GM12872 (cell line): ENCODE results near the gene NPHS2.

Experiments
- TF ChIP-seq, protein P1 (sequence below): IDR thresholded peaks from 3 replicates; pipeline ENCODE4 v1.5.1; 2011; ENCODE audit warnings: low read depth, mild to moderate bottlenecking, low read length, moderate library complexity; ENCODE audit not compliant: insufficient read depth

The NPHS2 gene

DNA sequence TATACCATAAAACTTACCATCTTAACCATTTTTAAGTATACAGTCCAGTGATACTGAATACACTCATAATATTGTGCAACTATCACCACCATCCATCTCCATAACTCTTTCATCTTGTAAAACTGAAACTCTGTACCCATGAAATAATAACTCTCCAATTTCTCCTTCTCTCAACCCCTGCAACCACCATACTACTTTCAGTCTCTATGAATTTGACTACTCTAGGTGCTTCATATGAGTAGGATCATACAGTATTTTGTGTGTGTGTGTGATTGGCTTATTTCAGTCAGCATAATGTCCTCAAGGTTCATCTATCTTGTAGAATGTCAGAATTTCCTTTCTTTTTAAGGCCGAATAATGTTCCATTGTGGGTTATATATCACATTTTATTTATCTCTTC, 17.7 kb downstream of the NPHS2 start:
- TF ChIP-seq, protein P1, sequence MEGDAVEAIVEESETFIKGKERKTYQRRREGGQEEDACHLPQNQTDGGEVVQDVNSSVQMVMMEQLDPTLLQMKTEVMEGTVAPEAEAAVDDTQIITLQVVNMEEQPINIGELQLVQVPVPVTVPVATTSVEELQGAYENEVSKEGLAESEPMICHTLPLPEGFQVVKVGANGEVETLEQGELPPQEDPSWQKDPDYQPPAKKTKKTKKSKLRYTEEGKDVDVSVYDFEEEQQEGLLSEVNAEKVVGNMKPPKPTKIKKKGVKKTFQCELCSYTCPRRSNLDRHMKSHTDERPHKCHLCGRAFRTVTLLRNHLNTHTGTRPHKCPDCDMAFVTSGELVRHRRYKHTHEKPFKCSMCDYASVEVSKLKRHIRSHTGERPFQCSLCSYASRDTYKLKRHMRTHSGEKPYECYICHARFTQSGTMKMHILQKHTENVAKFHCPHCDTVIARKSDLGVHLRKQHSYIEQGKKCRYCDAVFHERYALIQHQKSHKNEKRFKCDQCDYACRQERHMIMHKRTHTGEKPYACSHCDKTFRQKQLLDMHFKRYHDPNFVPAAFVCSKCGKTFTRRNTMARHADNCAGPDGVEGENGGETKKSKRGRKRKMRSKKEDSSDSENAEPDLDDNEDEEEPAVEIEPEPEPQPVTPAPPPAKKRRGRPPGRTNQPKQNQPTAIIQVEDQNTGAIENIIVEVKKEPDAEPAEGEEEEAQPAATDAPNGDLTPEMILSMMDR, result no peak

DNA sequence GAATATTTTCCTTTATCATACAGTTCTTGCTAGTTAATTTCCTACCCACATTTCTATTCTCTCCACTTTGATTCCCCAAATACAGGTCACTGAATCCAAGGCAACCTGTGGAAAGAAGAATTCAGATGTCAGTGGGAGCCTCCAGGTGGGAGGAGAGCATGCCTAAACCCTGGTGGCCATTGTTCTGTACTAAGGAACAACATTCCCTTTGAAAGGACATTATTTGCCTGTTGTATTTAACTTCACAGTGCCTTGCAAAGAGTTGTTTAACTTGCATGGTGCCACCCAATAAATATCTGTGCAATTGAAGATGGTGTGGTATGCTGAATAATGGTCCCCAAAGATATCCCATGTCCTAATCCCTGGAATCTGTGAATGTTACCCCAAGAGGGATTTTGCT, 21.3 kb downstream of the NPHS2 start:
- TF ChIP-seq, protein P1, result no peak

DNA sequence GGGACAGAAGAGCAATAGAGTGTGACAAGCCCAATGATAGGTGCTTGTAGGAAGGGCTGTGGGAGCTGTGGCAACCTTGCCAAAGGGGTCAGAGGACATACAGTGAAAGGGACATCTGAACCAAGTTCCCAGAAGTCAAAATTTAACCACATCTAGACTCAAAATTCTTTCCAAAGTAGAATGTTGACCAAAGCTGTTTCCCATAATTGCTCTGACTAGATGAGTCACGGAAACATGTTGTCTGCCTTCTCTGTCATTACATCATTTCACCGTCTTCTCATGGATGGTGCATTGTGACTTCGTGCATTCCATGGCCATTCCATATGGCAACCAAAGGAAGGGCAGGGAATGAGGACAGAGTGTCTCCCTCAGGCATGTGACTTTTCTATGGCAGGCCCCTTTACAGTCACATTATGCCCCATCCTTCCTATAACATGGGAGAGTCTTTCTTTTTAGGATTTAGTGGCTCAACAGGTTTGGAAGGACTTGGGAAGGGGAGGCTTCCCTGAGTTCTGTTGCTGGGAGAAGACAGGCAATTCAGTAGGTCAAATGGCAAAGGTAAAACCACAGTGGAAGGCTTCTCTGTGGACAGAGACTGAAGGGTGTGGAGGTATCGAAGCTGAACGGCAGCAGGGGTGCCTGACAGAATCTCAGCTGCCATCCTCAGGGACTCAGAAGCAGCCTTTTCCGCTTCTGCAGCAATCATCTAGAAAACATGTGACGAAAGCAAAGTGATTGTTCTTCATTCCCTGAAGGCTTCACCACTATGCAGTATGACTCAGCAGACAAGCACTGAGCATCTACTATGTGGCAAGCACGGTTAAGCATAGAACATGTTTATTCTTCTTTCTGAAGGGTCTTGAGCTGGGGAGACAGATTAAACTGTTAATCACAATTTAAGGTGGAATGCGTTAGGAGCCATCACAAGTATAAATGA, 24.7 kb downstream of the NPHS2 start:
- TF ChIP-seq, protein P1, result no peak

DNA sequence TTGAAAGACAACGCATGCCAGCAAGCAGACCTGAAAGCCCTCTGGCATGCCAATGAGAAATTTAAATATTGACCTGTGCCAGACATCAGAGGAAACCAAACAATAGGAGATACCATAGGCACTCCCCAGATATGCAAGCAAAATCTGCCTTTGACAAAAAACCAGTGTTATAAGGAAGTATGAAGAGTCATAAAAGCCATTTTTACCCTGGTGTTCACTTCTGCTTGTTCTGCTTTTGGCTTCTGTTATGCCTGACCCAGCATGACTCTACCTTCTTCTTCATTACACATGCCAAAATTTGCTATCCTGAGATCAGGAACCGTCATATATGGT, 26.4 kb downstream of the NPHS2 start:
- TF ChIP-seq, protein P1, result no peak

DNA sequence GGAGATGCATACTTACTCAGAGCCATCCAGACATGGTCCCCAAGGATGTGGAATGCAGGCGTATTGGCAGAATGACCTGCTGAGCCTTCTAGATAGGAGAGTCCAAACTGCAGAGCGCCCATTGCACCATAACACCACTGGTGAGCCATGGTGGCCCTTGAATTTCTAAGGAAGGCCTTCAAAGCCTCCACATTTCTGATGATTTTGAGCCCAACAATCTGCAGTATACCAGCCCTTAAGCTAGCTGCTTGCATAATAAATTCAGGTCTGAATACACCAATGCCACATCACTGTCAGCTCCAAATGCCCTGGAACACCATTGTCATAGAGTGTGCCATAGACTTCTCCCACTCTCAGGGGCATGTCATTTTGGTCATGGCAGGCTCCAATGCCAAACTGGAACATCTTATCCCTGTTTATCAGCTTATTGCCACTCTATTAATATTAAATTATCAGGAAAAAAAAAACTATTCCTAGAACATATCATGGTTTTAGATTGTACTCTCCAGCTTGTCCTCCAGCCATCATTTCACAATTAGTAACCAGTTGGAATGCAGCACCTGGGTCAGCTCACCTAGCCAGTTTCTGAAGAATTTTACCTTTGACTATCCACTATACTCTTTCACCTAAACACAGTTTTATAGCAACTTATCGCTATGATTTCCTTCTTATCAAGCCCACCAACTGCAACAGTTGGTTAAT, 26.9 kb downstream of the NPHS2 start:
- TF ChIP-seq, protein P1, result no peak

DNA sequence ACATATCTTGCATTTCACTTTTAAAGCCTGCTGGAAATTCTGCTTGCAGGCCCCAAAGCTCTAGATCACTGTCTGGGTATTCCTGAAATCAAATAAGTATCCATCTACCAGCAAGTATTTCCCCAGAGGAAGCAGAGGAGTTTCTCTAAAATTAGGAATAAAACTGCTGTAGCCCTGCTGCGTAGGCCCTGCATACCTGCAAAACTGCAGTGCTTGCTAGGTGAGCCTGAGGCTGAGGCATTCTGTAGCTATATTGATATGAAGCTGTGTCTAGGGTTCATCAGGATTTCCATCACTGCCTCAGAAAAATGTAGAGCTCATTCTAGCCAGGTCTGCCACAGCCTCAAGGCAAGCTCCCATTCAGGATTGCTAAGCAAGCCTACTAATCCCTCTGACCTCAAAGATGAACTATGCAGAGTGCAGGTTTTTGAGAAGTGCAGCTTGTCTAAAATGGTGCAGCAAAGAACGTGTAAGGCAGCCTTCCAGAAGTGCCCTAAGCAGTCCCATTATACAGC, 28.7 kb downstream of the NPHS2 start:
- TF ChIP-seq, protein P1, result no peak

DNA sequence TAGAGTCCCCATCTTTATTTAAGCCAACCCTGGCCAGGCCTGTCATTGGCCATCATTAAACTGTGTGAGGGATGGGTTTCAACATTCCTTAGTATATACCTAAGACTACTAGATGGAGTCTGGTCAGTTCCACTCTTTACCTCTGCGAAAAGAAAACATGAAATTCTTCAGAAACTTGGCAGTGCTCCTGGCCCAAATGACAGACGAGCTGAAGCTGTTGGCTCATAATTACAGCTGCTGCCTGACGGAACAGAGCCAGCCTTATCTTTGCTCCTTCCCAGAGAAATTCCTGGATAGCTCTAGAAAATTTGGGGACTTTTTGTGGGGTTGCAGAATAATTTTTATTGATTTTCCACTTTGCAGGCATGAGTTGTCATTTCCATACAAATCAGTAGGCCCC, 30.4 kb downstream of the NPHS2 start:
- TF ChIP-seq, protein P1, result no peak
